H9 (cell line): Measurements from ENCODE around the gene SEC61A1. TPM values are rescaled to one million over a fixed set of nuclear protein-coding genes. Genes with fewer than 3 reads are reported as not detected.

Source experiments
- DNase-seq: peaks from one replicate; pipeline ENCODE4 v3.0.0-alpha.2; 2017
- H2AFZ ChIP-seq: one replicate; pipeline ENCODE4 v1.6.1; 2013; ENCODE audit warnings: mild to moderate bottlenecking, low read length, control low read depth, moderate library complexity
- H2AK5ac ChIP-seq: 2 replicates; pipeline ENCODE4 v1.6.1; 2013; ENCODE audit warnings: low read length, control low read depth, mixed read lengths; ENCODE audit not compliant: insufficient read length
- H2BK120ac ChIP-seq: one replicate; pipeline ENCODE4 v1.6.1; 2013; ENCODE audit warnings: low read depth, mild to moderate bottlenecking, low read length, control low read depth, inconsistent platforms; ENCODE audit not compliant: poor library complexity, severe bottlenecking
- H2BK12ac ChIP-seq: 2 replicates; pipeline ENCODE4 v1.6.1; 2013; ENCODE audit warnings: low read length, control low read depth, mixed read lengths, low read depth; ENCODE audit not compliant: insufficient read length
- H2BK15ac ChIP-seq: 2 replicates; pipeline ENCODE4 v1.6.1; 2013; ENCODE audit warnings: low read depth, low read length, control low read depth
- H2BK20ac ChIP-seq: one replicate; pipeline ENCODE4 v1.6.1; 2013; ENCODE audit warnings: low read depth, mild to moderate bottlenecking, low read length, control low read depth, inconsistent platforms; ENCODE audit not compliant: poor library complexity, severe bottlenecking
- H2BK5ac ChIP-seq: 2 replicates; pipeline ENCODE4 v1.6.1; 2013; ENCODE audit warnings: low read length, control low read depth, mixed read lengths; ENCODE audit not compliant: insufficient read length
- H3K14ac ChIP-seq: 2 replicates; pipeline ENCODE4 v1.6.1; 2013; ENCODE audit warnings: low read length, control low read depth; ENCODE audit not compliant: insufficient read depth
- H3K18ac ChIP-seq: 2 replicates; pipeline ENCODE4 v1.6.1; 2013; ENCODE audit warnings: low read depth, mild to moderate bottlenecking, mixed read lengths, low read length, control low read depth; ENCODE audit not compliant: insufficient read length
- H3K23ac ChIP-seq: 2 replicates; pipeline ENCODE4 v1.6.1; 2013; ENCODE audit warnings: low read length, control low read depth, mixed read lengths, low read depth; ENCODE audit not compliant: insufficient read length
- H3K23me2 ChIP-seq: 2 replicates; pipeline ENCODE4 v1.6.1; 2013; ENCODE audit warnings: low read depth, mild to moderate bottlenecking, mixed read lengths, low read length, control low read depth; ENCODE audit not compliant: insufficient read length, poor library complexity, severe bottlenecking
- H3K27ac ChIP-seq: 2 replicates; pipeline ENCODE4 v1.5.1; 2013; ENCODE audit warnings: low read length, control low read depth, mixed read lengths, low read depth; ENCODE audit not compliant: insufficient read length
- H3K27me3 ChIP-seq: 2 replicates; pipeline ENCODE4 v1.6.1; 2013; ENCODE audit warnings: low read length, control low read depth, inconsistent platforms; ENCODE audit not compliant: insufficient read depth
- H3K4ac ChIP-seq: 2 replicates; pipeline ENCODE4 v1.6.1; 2013; ENCODE audit warnings: low read depth, mild to moderate bottlenecking, control low read depth, inconsistent platforms, low read length, moderate library complexity
- H3K4me1 ChIP-seq: 2 replicates; pipeline ENCODE4 v1.6.1; 2013; ENCODE audit warnings: low read length, control low read depth, inconsistent platforms; ENCODE audit not compliant: insufficient read depth
- H3K4me2 ChIP-seq: 2 replicates; pipeline ENCODE4 v1.6.1; 2013; ENCODE audit warnings: low read length, control low read depth, mixed read lengths; ENCODE audit not compliant: insufficient read length, insufficient read depth
- H3K56ac ChIP-seq: 2 replicates; pipeline ENCODE4 v1.6.1; 2013; ENCODE audit warnings: low read depth, mild to moderate bottlenecking, mixed read lengths, low read length, control low read depth; ENCODE audit not compliant: insufficient read length
- H3K79me1 ChIP-seq: 2 replicates; pipeline ENCODE4 v1.6.1; 2013; ENCODE audit warnings: low read depth, mild to moderate bottlenecking, moderate library complexity, low read length, control low read depth, inconsistent platforms; ENCODE audit not compliant: insufficient read depth, poor library complexity, severe bottlenecking
- H3K79me2 ChIP-seq: 2 replicates; pipeline ENCODE4 v1.6.1; 2013; ENCODE audit warnings: low read length, control low read depth, inconsistent platforms; ENCODE audit not compliant: insufficient read depth
- H3K9ac ChIP-seq: 2 replicates; pipeline ENCODE4 v1.6.1; 2013; ENCODE audit warnings: low read length, control low read depth, mixed read lengths; ENCODE audit not compliant: insufficient read length; ENCODE audit errors: extremely low read depth
- H3K9me3 ChIP-seq: one replicate; pipeline ENCODE4 v1.6.1; 2013; ENCODE audit warnings: low read depth, low read length, inconsistent platforms; ENCODE audit not compliant: control insufficient read depth
- H3T11ph ChIP-seq: one replicate; pipeline ENCODE4 v1.6.1; 2013; ENCODE audit warnings: mild to moderate bottlenecking, low read length, control low read depth, inconsistent platforms
- H4K20me1 ChIP-seq: one replicate; pipeline ENCODE4 v1.6.1; 2013; ENCODE audit not compliant: control insufficient read depth, insufficient read length, insufficient read depth
- H4K5ac ChIP-seq: 2 replicates; pipeline ENCODE4 v1.6.1; 2013; ENCODE audit warnings: low read depth, mild to moderate bottlenecking, mixed read lengths, low read length, control low read depth; ENCODE audit not compliant: insufficient read length
- H4K8ac ChIP-seq: replicated peaks from 2 replicates; pipeline ENCODE4 v1.6.1; 2013; ENCODE audit warnings: low read length, control low read depth, mixed read lengths, low read depth; ENCODE audit not compliant: insufficient read length
- H4K91ac ChIP-seq: 2 replicates; pipeline ENCODE4 v1.6.1; 2013; ENCODE audit warnings: low read depth, mild to moderate bottlenecking, moderate library complexity, mixed read lengths, low read length, control low read depth; ENCODE audit not compliant: insufficient read length
- H3K27ac Mint-ChIP-seq, 3 experiments: 2 replicates in 2 of 3; 3 replicates in 1 of 3; pipeline ENCODE4 v1.8.0; 2020 to 2021; ENCODE audit warnings: mixed read lengths in 3 of 3, mild to moderate bottlenecking in 1 of 3, moderate library complexity in 1 of 3
- H3K27me3 Mint-ChIP-seq: 2 replicates; pipeline ENCODE4 v1.8.0; 2021; ENCODE audit warnings: low read depth, mild to moderate bottlenecking, moderate library complexity, mixed read lengths
- H3K36me3 Mint-ChIP-seq, 3 experiments: 2 replicates in 2 of 3; 3 replicates in 1 of 3; pipeline ENCODE4 v1.8.0; 2020 to 2021; ENCODE audit warnings: low read depth in 3 of 3, mixed read lengths in 3 of 3; ENCODE audit not compliant: insufficient read depth in 1 of 3
- H3K4me1 Mint-ChIP-seq, 2 experiments: 2 replicates each; pipeline ENCODE4 v1.8.0; 2020; ENCODE audit warnings: mixed read lengths in 2 of 2
- H3K4me3 Mint-ChIP-seq, 2 experiments: 2 replicates in 1 of 2; 3 replicates in 1 of 2; pipeline ENCODE4 v1.8.0; 2020 to 2021; ENCODE audit warnings: mild to moderate bottlenecking in 2 of 2, mixed read lengths in 2 of 2, moderate library complexity in 1 of 2
- H3K9me3 Mint-ChIP-seq, 2 experiments: 2 replicates in 1 of 2; 3 replicates in 1 of 2; pipeline ENCODE4 v1.8.0; 2020; ENCODE audit warnings: mild to moderate bottlenecking in 2 of 2, mixed read lengths in 2 of 2, moderate library complexity in 1 of 2
- CTCF ChIP-seq: fragments of 200-600 bp; sonication (generic); conservative IDR thresholded peaks from 3 replicates; pipeline ENCODE4 v1.8.0; 2021; ENCODE audit warnings: antibody characterized with exemption, mild to moderate bottlenecking
- WGBS: extraction: QIAGEN DNeasy Blood & Tissue Kit; methylation state at CpG from one replicate; pipeline ENCODE4 v1.1.7; 2013; ENCODE audit warnings: missing lambda C conversion rate, low lambda C conversion rate, mixed read lengths; ENCODE audit not compliant: insufficient read length; ENCODE audit errors: extremely low coverage; 5-methylcytosine and 5-hydroxymethylcytosine counted together
- total RNA-seq: library from RNA; stranded (reverse); gene quantifications from 2 replicates; pipeline ENCODE4 v1.2.1, GENCODE V29; 2021

SEC61A1 gene
- total RNA-seq, 1 experiment from 2014 or later = 146 TPM

- Histone ChIP-seq H4K5ac (no peak overlapping the region), H3T11ph (no peak overlapping the region), H2AFZ (no peak overlapping the region), H3K56ac (no peak overlapping the region), H2BK20ac (no peak overlapping the region), H3K27ac (no peak overlapping the region), H3K14ac (no peak overlapping the region), H2BK5ac (no peak overlapping the region), H3K27me3 (no peaks in the 10 kb centered on the region), H3K4me2 (no peak overlapping the region), H3K18ac (no peak overlapping the region), H3K9ac (no peak overlapping the region), H3K79me1 (no peaks in the 10 kb centered on the region), H3K23me2 (no peaks in the 10 kb centered on the region), H2BK12ac (no peak overlapping the region), H4K91ac (no peak overlapping the region), H4K8ac (no peak overlapping the region), H3K79me2 (no peaks in the 10 kb centered on the region), H3K23ac (no peak overlapping the region), H3K4me1 (no peaks in the 10 kb centered on the region), H4K20me1 (no peaks in the 10 kb centered on the region), H3K4ac (no peak overlapping the region), H2BK120ac (no peak overlapping the region), H2AK5ac (no peak overlapping the region), H3K9me3 (no peaks in the 10 kb centered on the region), H2BK15ac (no peak overlapping the region)
- H3K27me3 Mint-ChIP-seq = peaks cover 21% of the 10 kb centered on the region
- TF ChIP-seq CTCF = no peak
- no peak for DNase-seq
- no CpG with 5 or more reads among the region's 1 CpG for WGBS
- no peaks in the 10 kb centered on the region for H3K4me1 Mint-ChIP-seq
- H3K9me3 Mint-ChIP-seq = no peaks in the 10 kb centered on the region
- H3K36me3 Mint-ChIP-seq = no peaks in the 10 kb centered on the region
- H3K27ac Mint-ChIP-seq = no peak overlapping the region
- H3K4me3 Mint-ChIP-seq = no peak overlapping the region
Measured at GRCh38 chr3:128036119-128036518, 16.1 kb upstream of the SEC61A1 start.
